WTC11 (cell line): ENCODE data around the gene TSPAN18.

ENCODE experiments used
- ATF2 ChIP-seq: sonication (generic); formaldehyde crosslinking; IDR thresholded peaks from 2 replicates; pipeline ENCODE4 v1.8.1; 2022; ENCODE audit warnings: low read depth, missing genetic modification reagents, borderline replicate concordance
- ATF3 ChIP-seq: sonication (generic); formaldehyde crosslinking; conservative IDR thresholded peaks from 2 replicates; pipeline ENCODE4 v1.8.1; 2022; ENCODE audit warnings: mild to moderate bottlenecking, missing genetic modification reagents
- CTCF ChIP-seq: fragments of 200-600 bp; IDR thresholded peaks from 2 replicates; pipeline ENCODE4 v1.8.0; 2022; ENCODE audit warnings: antibody characterized with exemption
- ETV6 ChIP-seq: sonication (generic); formaldehyde crosslinking; IDR thresholded peaks from 2 replicates; pipeline ENCODE4 v1.8.1; 2022; ENCODE audit warnings: mild to moderate bottlenecking, missing genetic modification reagents
- MAX ChIP-seq: sonication (generic); formaldehyde crosslinking; IDR thresholded peaks from 2 replicates; pipeline ENCODE4 v1.8.0; 2022; ENCODE audit warnings: mild to moderate bottlenecking, missing genetic modification reagents
- MXD4 ChIP-seq: fragments of 250-450 bp; sonication (Bioruptor Pico); IDR thresholded peaks from 2 replicates; pipeline ENCODE4 v1.8.0; 2021; ENCODE audit warnings: mild to moderate bottlenecking, moderate library complexity, borderline replicate concordance
- NFE2L1 ChIP-seq: sonication (generic); formaldehyde crosslinking; IDR thresholded peaks from 2 replicates; pipeline ENCODE4 v1.8.1; 2023; ENCODE audit warnings: missing genetic modification reagents
- NR2C2 ChIP-seq: sonication (generic); formaldehyde crosslinking; IDR thresholded peaks from 2 replicates; pipeline ENCODE4 v1.8.0; 2022; ENCODE audit warnings: mild to moderate bottlenecking, missing genetic modification reagents
- TEAD4 ChIP-seq: sonication (generic); formaldehyde crosslinking; IDR thresholded peaks from 2 replicates; pipeline ENCODE4 v1.8.0; 2022; ENCODE audit warnings: mild to moderate bottlenecking, missing genetic modification reagents
- ZNF263 ChIP-seq: sonication (generic); formaldehyde crosslinking; IDR thresholded peaks from 2 replicates; pipeline ENCODE4 v1.8.1; 2022; ENCODE audit warnings: low read depth, mild to moderate bottlenecking, moderate library complexity, missing genetic modification reagents

- TF ChIP-seq CTCF (no peak), TEAD4 (CRISPR knock-in tag) (no peak), NFE2L1 (CRISPR knock-in tag) (no peak), ETV6 (CRISPR knock-in tag) (no peak), ATF2 (no peak), MAX (no peak), ZNF263 (CRISPR knock-in tag) (no peak), ATF3 (no peak), MXD4 (CRISPR knock-in tag) (no peak), NR2C2 (CRISPR knock-in tag) (no peak)
Observed at GRCh38 chr11:44741976-44742375, 15.2 kb downstream of the TSPAN18 start.
